ENCODE data around the gene KCNK7. TPM values are rescaled to one million over a fixed set of nuclear protein-coding genes. Genes with fewer than 3 reads are reported as not detected.
A peak's percentile ranks its signal among the peaks of the same experiment; 100 is the strongest.

Gene KCNK7
- total RNA-seq, 4 donors from 2014 or later: 1.5 to 3.5 (median 2.5) TPM; not detected in 1

DNA sequence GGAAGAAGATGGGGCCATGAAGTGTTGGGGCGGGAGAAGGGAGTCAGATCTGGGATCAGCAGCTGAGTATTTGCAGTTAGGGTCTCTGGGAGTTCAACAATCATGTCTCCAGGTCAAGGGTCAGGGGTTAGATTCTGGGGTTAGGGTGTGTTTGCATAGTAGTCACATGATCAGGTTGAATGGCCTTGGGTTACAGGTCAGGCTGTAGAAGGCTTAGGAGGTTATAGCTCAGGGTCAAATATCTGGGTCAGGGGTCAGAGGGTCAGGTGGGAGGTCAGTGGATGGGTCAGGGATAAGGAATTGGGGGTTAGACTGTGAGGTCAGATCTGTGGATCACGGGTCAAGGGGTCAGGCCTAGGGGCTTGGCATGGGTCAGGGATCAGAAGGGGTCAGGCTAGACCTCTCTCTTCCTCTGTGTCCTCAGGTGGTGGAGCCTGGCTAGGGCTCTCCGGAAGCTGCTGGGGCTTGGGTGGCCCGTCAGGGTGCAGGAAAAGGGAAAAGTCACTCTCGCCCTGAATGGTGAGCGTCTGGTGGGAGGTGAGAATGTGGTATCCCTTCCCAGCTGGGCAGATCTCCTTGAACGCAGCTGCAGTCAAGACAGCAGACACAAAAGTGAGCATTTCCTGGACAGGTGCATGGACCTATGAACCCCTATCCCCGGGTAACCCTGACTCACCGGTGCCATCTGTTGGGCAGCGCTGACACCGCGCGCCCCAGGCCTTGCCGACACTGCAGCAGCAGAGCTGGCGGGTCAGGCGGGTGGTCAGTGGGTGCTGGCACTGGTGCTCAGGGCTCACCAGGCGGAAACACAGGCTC, 43.8 kb downstream of the KCNK7 start:
- peak; percentile 83 to 94 (median 90) for DNase-seq

DNA sequence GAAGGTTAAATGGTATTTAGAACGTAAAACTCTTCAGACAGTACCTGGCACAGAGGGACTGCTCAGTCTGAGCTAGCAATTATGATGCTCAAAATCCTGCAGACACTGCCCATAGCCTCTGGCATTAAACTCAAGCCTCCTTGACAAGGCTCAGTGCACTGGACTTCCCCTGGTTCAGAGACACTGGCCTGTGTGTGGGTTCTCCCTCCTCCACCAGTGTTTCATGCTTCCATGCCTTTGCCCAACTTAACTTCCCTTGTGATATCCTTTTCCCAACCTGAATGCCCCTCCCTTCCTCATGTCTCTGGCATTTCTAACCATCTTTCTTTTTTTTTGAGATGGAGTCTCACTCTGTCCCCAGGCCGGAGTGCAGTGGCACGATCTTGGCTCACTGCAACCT, 46.5 kb downstream of the KCNK7 start:
- Histone ChIP-seq H3K27me3 (no peaks in the 10 kb centered on the region), H3K4me3 (no peak overlapping the region), H3K9me3 (no peaks in the 10 kb centered on the region), H3K36me3 (peaks cover 0 to 6% (median 0%) of the 10 kb centered on the region in 3 donors), H3K27ac (peak overlapping the region in 1 of 4 donors; percentile 31), H3K4me1 (peaks cover 9 to 29% (median 23%) of the 10 kb centered on the region in 4 donors)
- DNase-seq: no peak
- no peak for TF ChIP-seq POLR2A (IDR thresholded peaks at IDR 0.05)
- TF ChIP-seq, protein P1, sequence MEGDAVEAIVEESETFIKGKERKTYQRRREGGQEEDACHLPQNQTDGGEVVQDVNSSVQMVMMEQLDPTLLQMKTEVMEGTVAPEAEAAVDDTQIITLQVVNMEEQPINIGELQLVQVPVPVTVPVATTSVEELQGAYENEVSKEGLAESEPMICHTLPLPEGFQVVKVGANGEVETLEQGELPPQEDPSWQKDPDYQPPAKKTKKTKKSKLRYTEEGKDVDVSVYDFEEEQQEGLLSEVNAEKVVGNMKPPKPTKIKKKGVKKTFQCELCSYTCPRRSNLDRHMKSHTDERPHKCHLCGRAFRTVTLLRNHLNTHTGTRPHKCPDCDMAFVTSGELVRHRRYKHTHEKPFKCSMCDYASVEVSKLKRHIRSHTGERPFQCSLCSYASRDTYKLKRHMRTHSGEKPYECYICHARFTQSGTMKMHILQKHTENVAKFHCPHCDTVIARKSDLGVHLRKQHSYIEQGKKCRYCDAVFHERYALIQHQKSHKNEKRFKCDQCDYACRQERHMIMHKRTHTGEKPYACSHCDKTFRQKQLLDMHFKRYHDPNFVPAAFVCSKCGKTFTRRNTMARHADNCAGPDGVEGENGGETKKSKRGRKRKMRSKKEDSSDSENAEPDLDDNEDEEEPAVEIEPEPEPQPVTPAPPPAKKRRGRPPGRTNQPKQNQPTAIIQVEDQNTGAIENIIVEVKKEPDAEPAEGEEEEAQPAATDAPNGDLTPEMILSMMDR (IDR thresholded peaks at IDR 0.05): no peak

More for the DNA sequence above, 43.8 kb downstream of the KCNK7 start:
- peak overlapping the region; percentile 53 to 97 (median 72) for H3K27ac ChIP-seq
- TF ChIP-seq POLR2A (IDR thresholded peaks at IDR 0.05): peak; percentile 42 to 60
- TF ChIP-seq, protein P1 (IDR thresholded peaks at IDR 0.05): peak; percentile 46 to 84 (median 68)
- H3K36me3 ChIP-seq: peaks cover 0 to 6% (median 0%) of the 10 kb centered on the region in 3 donors
- peak overlapping the region in 2 of 4 donors; percentile 31 to 33 for H3K4me3 ChIP-seq
- no peaks in the 10 kb centered on the region for H3K9me3 ChIP-seq
- H3K4me1 ChIP-seq: peaks cover 9 to 45% (median 24%) of the 10 kb centered on the region in 4 donors
- no peaks in the 10 kb centered on the region for H3K27me3 ChIP-seq

DNA sequence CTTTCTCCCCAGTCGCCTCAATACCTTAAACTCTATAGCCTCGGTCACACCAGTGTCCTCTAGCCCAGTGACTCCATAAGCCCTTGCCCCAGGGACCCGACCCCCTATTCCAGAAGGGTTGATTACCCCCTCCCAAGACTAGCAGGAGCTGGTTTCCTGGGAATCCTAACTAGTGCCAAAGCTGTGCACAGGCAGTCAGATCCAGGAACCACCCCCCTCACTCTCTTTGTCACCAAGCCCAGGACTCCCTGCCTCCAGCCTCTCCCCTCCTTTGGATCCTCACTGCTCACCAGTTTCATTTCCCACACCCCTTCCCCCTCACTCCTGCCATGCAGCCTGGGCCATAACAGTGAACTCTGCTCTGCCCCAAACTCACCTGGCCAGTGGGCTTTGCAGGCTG, 47.2 kb downstream of the KCNK7 start:
- H3K4me1 ChIP-seq: peaks cover 9 to 25% (median 23%) of the 10 kb centered on the region in 4 donors
- no peak for DNase-seq
- H3K27ac ChIP-seq: peak overlapping the region in 1 of 4 donors; percentile 31
- H3K4me3 ChIP-seq: no peak overlapping the region
- peaks cover 0 to 13% (median 0%) of the 10 kb centered on the region in 3 donors for H3K36me3 ChIP-seq
- no peaks in the 10 kb centered on the region for H3K9me3 ChIP-seq
- no peak for TF ChIP-seq POLR2A (IDR thresholded peaks at IDR 0.05)
- TF ChIP-seq, protein P1 (IDR thresholded peaks at IDR 0.05): no peak
- no peaks in the 10 kb centered on the region for H3K27me3 ChIP-seq

DNA sequence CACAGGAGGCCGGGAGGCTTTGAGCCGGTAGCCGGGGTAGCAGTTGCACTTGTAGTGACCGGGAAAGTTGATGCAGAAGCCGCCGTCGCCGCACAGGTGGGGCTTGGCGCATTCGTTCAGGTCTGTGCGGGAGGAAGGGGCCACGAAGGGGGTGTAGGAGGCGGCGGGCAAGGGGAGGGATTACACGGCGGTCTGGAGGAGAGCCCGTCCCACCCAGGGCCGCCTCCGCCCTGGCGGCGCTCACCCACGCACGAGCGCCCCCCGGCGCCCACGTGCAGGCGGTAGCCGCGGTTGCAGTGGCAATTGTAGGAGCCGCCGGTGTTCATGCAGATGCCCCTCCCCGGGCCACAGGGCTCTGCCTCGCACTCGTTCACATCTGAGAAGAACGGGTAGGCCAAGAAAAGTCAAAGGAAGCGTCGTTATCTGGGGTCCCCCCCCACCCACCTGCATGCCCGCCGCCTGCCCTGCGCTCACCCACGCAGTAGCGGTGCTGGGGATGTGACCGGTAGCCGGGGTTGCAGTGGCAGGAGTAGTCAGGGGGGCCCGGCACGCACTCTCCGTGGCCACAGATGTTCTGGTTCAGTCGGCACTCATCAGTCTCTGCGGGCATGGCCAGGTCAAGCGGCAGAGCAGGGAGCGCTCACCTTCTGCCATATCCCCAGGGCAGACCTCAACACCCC, 48.0 kb downstream of the KCNK7 start:
- Histone ChIP-seq H3K27ac (peak overlapping the region in 3 of 4 donors; percentile 77 to 83 (median 80)), H3K4me1 (peaks cover 9 to 23% (median 17%) of the 10 kb centered on the region in 4 donors)

More for the DNA sequence above, 48.0 kb downstream of the KCNK7 start:
- Histone ChIP-seq H3K4me3 (peak overlapping the region in 1 of 4 donors; percentile 29), H3K36me3 (peaks cover 0 to 13% (median 0%) of the 10 kb centered on the region in 3 donors), H3K27me3 (no peaks in the 10 kb centered on the region), H3K9me3 (no peaks in the 10 kb centered on the region)
- DNase-seq: peak in 2 of 3 donors; percentile 49 to 62
- TF ChIP-seq, protein P1 (IDR thresholded peaks at IDR 0.05): peak in 1 of 6 experiments; percentile 4
- TF ChIP-seq POLR2A (IDR thresholded peaks at IDR 0.05): no peak

Measured in Peyer's patch (tissue), 4 donors.